GM21576 (cell line): ENCODE measurements around the gene MTARC2.

Experiments used
- ATAC-seq: cut with Tn5 transposase; IDR thresholded peaks from one replicate; pipeline ENCODE4 v1.9.1; 2021; ENCODE audit warnings: mild to moderate bottlenecking, moderate library complexity; ENCODE audit not compliant: unreplicated experiment

MTARC2 gene

DNA sequence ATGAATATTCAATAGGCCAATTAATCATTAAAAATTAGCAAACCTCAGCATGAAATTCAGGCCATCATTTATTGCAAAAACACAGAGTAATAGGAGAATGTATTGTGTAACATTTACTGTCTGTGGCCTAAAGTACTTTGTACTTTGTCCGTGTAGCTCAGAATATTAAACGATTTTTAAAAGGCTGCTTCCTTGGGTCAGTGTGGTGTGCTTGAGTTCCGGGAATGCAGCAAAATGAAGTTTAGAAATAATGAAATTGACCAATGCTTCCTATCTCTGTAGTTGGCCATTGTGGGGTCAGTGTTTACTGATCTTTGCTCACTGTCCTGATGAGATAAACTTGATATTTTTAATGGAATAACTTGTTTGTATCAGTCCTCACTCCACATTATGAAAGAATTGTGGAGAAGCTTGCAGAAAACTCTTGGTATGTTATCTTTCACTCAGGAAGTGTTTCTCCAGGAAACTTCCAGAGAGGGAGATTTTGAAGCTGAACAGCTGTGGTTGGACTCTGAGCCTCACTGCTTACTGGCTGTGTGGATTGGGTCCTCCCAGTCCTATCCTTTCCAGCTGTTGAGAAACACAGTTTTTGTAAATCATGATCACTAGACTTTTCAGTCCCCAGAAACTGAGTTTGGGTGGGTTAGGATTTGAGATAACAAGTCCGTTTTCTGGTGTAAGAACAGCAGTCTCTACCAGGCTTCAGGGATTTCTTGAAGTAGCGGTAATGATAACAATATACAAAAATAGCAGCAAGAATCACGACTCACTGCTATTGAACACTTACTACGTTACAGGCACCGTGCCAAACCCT is 19.4 kb downstream of the MTARC2 start:
- ATAC-seq, result no peak

DNA sequence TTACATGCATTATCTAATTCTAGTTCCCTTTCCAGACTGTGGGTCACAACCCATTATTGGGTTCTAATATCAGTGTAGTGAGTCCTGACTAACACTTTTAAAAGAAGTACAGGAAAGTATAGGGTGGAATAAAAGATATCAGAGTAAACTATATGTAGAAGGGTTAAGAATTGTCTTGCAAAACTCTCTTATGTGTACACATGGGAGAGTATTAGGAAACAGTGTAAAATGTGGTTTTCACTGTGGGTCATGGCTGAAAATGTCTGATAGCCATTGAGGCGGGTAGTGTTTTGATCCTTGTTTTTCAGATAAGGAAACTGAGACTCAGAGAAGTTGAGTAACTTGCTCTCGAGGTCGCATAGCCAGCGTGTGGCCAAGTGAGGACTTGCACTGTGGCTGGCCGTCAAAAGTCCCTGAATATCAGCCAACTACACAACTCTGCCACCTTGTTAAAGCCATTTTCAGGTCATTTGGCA is 20.0 kb downstream of the MTARC2 start:
- ATAC-seq, result no peak

DNA sequence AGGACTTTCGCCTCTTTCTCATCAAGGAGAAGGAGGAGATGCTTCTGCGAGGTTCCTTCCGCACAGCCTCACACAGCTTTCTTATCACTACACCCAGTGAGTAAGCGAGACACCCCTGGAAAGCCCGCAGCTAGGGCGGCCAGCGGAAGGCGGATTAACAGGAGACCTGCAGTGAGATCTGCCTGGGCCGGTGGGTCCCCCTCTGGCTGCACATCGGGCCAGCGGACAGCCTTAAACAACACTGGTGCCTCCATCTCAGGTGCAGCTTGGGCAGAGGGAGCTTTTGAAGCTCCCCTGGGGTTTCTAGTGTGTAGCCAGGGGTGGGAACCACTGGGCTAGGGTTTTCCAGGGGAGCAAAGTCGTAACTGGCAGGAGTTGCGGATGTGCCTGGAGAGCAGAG is 21.1 kb downstream of the MTARC2 start:
- no peak for ATAC-seq

DNA sequence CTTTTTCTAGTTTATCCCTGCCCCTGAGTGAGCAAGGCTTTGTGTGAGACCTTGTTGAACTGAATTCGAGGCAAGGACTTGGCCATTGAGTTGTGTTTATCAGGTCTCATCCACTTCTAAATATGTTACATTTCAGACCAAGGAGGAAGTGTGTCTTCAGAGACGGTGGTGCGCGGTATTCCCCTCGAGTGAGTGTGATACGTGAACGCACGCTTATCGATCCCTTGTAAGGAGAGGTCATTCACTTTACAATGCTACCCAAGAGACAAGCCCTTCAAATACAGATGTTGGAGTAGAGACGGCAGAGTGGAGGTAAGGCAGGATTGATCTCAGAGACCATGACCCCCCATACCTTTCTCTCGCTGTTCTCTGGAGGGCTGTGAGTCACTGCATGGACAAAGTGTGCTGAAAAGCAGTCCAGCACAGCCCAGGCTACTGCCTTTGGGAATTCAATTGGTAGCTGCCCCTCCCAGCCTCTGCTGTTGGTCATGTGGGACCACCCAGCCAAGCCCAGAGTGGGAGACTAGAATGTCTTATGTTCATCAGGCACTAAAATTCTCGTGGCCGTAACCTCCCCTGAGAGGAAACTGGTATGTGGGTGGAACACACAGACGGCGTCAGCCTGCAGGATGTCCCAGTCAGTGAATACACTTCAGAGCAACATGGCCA is 22.3 kb downstream of the MTARC2 start:
- ATAC-seq, result peak; percentile 61

DNA sequence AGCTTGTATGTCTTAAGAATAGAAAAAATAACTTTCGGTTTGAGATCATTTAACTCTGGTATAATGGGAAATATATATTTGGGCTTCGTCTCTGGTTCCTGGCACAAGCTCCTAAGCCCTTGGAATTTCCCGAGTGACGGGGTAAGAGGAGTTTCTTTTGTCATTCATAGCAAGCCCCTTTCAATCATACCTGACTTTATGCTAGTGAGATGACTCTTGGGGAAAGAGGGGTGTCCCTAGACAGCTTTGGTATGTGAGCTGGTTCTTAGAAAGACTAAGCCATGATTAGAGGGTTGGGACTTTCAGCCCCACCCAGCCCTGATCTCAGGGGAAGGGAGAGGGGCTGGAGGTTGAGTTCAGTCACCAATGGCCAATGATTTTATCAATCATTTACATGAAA is 24.7 kb downstream of the MTARC2 start:
- ATAC-seq, result no peak

DNA sequence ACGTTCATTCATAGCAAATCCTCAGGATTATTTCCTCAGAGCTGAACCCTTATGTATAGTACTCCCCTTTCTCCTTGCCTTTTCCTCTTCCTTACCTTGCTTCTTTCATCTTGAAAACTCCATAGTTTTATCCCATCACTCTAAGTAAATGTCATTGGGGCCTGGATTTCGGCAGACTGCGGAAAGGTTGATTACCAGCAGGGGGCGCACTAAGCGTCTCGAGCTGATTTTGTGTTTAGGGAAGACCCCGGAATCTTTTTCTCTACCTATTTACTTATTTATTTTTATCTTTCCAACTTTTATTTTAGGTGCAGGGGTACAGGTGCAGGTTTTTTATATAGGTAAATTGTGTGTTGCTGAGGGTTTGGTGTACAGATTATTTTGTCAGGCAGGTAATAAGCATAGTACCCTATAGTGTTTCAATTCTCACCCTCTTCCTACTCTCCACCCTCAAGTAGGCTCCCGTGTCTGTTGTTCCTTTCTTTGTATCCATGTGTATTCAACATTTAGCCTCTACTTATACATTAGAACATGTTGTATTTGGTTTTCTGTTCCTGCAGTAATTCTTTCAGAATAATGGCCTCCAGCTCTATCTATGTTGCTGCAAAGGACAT is 27.2 kb downstream of the MTARC2 start:
- no peak for ATAC-seq

DNA sequence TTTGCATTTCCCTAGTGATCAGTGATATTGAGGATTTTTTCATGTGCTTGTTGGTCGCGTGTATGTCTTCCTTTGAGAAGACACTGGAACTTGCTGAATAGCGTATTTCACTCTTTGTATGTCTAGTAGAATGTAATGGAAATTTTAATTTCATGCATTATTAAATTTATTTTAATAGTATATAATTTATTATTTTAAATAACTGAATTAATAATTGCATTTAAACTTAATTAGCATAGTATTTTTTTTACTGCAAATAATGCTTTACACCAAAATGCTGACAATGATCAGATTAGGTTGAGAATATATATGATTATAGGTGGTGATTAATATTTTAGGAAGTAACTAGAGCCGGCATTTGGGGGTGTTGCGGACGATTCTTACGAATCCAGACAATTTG is 28.1 kb downstream of the MTARC2 start:
- ATAC-seq, result no peak

DNA sequence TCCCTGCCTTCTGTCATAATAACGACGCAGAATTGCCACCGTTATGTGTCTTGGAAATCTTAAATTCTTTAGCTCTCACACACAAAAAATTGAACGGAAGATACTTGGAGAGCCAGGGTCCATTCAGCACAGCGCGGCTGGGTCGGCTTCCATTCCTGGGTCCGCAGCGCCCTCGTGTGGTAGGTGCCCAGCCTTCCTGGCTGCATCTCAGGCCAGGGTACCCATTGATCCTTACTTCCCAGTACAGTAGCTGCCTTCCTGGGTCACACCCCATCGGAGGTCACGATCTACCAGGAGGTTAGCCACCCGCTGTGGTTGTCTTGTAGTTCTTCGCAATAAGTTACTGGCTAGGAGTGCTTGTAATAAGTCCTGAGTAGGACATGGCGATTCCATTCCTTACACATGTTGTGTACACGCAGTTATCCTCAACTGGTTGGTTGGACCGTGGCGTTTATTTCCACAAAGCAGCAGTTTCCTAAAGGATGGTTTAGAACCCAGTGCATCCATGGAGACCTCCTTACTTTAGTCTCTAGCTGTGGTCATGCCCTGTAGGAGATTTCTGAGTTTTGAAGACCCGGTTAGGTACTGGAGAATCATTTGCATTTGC is 28.7 kb downstream of the MTARC2 start:
- ATAC-seq, result peak; percentile 84

DNA sequence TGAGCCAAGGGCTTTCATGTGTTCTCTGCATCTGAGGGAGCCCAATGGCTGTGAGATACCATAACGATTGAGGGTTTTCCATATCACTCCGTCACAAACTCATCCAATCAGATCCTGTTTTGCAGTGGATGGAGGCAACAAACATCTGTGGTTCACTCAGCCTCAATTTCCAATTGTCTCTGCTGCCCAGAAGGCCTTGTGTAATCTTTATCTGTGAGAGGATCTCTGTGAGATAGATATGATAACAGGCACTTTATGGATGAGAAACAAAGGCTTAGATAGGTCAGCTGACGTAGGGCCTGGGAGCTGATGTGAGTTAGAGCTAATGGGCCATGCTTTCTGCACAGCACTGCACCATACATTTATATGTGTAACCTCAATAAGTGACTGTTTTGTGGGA is 35.3 kb downstream of the MTARC2 start:
- no peak for ATAC-seq

DNA sequence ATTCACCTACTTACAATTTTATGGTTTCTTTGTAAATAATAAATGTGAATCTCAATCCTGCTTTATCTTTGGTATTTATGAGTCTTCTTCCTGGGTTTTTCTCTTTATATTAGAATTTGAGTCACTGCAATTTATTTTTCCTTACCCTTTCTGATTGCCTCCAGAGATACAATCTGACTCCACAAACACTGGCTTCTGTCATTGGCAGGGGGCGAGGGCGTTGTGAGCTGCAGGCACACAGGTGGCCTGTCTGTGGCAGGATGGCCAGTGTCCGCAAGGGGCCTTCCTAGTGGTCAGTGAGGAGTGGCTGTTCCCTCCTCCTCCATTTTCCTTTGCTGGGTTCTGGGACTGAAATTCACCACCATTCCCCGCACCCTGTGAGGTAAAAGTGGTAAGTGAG is 36.6 kb downstream of the MTARC2 start:
- no peak for ATAC-seq

DNA sequence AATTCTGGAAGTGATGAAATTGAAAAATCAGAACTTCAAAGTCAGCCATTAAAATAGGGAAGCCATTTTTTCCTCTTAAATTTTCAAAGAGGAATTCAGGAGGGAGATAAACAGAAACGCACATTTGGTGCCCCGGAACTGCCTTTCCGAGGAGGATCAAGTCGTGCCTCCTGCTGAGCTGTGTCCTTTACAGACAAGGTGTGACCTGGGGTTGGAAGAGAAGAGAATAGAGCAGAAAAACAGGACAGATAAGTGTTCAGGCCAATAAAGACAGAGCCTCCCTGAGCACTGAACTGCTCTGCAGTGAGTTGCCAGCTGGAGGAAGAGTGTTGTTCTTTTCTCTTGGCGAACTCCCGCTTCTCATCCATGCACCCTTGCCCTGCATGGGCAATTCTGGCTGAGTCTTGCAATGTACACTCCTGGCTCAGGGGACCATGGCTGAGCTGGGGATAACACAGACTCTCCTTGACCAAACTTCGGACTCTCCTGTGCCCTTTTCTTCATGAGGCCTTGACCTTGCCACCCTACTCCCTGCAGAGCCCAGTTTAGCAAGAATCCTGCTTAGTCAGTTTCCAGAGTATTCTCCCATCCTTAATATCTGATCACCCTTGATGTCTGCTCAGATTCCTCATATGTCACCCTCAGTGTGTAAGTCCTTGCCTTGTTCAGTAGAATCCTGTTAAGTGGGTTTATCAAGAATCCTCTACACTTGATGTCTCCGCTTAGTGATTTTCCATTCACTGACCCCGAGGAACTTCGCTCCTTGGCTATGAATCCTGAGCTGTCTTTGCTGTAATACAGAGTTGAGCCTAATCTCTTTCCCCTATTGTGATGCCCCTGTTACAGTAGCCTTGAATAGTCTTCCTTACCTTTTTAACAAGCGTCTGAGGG is 37.3 kb downstream of the MTARC2 start:
- ATAC-seq, result no peak

DNA sequence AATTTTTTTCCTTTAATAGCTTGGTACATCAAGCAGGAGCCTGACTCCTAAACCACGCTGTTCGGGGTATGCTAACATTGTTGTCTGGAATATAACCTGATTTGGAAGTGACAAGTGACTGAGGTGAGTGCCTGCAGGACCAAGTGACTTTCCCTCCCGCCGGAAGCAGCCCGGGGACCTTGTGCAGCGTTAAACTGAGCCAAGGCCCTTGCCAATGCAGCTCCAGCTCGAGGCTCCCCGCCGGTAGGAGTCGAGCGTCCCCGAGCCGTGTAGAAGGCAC is 37.9 kb downstream of the MTARC2 start:
- ATAC-seq, result peak; percentile 10

DNA sequence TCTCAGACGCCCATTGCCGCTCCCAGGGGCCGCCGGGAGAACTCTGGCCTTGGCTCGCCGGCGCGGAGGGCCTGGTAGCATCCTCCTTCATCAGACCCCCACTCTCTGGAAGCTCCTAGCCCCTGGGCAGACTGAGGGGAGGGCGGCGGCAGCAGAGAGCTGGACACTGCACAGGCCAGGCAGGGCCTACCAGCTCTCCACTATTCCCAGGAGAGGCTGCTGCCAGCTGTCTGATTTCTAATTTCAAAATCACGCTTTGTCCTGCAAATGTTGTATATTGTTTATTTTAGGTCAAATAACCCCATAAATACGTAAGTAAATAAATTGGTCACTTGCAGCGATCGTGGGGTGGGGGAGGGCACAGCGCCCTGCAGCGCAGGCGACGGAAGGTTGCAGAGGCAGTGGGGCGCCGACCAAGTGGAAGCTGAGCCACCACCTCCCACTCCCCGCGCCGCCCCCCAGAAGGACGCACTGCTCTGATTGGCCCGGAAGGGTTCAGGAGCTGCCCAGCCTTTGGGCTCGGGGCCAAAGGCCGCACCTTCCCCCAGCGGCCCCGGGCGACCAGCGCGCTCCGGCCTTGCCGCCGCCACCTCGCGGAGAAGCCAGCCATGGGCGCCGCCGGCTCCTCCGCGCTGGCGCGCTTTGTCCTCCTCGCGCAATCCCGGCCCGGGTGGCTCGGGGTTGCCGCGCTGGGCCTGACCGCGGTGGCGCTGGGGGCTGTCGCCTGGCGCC is 38.4 kb downstream of the MTARC2 start, which contains the start of gene MTARC1:
Gene MTARC1 (plus strand): TSS at position 577 of the 732 bp plus-strand sequence. CDS start 32 bp downstream, at position 609.
- ATAC-seq, result peak; percentile 63

DNA sequence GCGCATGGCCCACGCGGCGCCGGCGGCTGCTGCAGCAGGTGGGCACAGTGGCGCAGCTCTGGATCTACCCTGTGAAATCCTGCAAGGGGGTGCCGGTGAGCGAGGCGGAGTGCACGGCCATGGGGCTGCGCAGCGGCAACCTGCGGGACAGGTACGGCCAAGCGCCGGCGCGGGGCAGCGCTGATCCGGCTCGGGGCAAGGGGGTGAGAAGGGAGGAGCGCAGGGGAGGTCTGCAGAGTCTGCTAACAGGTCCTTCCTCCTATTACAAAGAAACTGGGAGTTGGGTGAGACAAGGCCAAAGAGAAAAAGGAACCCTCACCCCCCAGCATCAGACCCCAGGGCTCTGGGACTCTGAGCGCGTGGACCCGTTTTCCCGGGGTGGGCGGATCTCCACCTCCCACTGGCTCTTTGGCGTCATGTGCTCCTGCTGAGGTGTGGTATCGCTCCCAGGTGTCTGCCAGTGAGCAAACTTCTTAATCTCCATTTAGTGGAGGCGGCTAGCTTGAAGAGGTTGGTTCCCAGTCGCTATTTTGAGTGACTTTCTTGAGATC is 39.0 kb downstream of the MTARC2 start:
- peak; percentile 40 for ATAC-seq

DNA sequence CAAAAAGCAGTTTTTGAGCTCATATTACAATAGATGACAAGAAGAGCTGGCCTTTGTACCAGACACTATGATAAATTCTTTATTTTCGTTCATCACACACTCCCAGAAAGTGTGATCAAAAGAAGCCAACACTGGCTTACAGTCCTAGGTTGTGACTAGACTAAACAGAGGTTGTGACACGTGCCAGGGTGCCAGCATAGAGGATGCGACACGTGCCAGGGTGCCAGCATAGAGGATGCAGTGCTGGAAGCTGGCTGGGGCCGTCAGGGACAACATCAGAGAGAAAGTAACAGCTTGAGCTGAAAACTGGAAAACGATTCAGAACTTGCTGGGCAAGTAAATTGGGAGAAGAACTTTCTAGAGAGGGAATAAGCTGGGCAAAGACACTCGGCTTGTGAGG is 40.8 kb downstream of the MTARC2 start:
- no peak for ATAC-seq

DNA sequence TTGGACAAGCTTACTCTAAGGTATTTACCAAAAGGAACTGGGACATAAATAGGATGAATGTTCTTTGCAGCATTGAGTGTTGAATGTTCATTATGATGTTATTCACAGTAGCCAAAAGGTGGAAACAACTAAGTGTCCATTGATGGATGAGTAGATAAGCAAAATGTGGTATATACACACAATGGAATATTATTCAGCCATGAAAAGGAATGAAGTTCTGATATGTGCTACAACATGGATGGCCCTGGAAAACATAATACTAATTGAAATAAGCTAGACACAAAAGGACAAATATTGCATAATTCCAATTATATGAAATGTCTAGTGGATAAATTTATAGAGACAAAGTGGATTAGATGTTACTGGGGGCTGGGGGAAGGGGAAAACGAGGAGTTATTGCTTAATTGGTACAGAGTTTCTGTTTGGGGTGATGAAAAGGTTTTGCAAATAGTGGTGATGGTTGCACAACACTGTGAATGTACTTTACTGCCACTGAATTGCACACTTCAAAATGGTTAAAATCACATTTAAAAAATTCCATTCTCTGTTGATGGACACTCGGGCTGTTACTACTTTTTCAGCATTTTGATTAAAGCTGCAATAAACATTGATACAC is 41.5 kb downstream of the MTARC2 start:
- ATAC-seq, result no peak

DNA sequence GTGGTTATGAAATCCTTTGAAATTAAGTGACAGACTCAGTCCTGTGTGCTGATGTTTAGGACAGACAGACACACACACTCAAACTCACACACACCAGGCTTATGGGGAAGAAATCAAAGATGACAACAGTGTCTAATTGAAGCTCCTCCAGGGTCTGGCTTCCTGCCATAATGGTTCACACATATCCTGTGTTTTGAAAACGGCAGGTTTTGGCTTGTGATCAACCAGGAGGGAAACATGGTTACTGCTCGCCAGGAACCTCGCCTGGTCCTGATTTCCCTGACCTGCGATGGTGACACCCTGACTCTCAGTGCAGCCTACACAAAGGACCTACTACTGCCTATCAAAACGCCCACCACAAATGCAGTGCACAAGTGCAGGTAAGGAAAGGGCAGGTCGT is 43.2 kb downstream of the MTARC2 start:
- no peak for ATAC-seq

DNA sequence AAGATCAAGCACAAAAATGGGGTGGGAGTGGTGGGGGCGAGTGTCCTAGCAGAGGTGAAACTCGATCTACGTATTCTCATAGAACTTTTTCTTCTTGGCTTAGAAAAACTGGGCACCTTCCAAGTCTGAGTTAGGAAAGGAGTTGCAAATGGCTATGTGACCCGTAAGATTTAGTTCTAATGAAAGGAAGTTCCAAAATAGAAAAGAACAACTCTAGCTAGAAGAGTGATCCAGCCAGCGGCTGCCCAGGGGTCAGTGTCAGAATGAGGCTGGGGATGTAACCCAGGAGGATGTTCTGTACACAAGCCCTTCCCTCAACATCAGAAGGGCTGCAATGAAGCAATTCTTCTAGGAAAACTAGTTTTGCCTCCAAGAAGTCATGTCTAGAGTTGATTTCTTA is 43.8 kb downstream of the MTARC2 start:
- ATAC-seq, result no peak

DNA sequence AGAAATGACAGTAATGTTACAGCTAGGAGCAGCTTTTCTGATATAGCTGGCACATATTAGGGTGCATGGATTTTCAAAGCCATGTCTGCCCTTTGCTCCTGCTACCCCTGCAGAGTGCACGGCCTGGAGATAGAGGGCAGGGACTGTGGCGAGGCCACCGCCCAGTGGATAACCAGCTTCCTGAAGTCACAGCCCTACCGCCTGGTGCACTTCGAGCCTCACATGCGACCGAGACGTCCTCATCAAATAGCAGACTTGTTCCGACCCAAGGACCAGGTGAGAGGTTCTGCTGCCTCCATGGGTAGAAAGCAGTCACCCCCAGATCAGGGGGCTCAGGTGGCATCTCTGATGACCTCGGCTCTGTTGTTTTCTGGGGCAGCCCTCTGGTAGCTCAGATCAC is 48.4 kb downstream of the MTARC2 start:
- no peak for ATAC-seq
